Measurements from ENCODE around the gene CALN1. TPM values are rescaled to one million over a fixed set of nuclear protein-coding genes. Genes with fewer than 3 reads are reported as not detected.

The CALN1 gene
- total RNA-seq, 1 experiment from 2014 or later = not detected

DNA sequence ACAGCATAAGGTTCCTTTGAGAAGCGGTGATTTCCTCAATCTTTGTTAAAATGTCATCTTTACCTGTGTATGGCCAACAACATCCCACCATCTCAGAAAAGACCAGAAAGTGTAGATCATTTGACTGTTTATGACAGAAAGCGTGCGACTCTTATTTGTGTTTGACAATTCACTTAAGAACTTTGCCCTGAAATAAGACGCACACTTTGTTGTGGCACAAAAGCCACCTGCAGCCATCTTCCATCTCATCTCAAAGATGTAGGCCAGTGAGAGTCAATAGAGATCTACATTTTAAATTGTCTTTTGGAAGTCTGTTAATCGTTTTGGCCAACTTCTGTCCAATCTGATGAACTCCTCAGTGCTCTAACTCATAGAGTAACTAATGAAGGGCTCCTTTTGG is 114.0 kb downstream of the CALN1 start:
- in situ Hi-C loops (cut with HindIII; ENCODE audit: low pct_unique_long_range_greater_than_20kb, low sequenced_read_pairs) = no loop called here

DNA sequence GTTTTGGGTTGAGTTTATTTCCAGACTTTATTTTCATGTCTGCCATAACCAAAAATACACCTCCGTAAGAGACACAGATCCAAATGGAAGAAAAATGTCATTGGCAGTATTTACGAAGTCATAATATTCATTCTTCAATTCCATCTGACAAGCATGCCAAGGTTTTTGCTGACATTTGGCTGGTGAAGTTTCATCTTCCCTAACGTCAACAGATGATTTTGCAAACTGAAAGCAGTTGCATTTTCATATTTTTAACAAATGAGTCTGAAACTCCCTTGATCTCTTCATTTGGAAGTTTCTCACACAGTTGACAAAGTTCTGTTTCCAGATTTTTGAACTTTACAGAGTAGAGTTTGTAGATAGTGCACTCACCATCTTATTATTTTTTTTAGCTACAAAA is 114.5 kb downstream of the CALN1 start:
- in situ Hi-C loops (cut with HindIII; ENCODE audit: low pct_unique_long_range_greater_than_20kb, low sequenced_read_pairs) = no loop called here
- no peak for DNase-seq (ENCODE audit: low read depth, low spot score)

More for the DNA sequence above, 114.0 kb downstream of the CALN1 start:
- DNase-seq (ENCODE audit: low read depth, low spot score) = no peak

DNA sequence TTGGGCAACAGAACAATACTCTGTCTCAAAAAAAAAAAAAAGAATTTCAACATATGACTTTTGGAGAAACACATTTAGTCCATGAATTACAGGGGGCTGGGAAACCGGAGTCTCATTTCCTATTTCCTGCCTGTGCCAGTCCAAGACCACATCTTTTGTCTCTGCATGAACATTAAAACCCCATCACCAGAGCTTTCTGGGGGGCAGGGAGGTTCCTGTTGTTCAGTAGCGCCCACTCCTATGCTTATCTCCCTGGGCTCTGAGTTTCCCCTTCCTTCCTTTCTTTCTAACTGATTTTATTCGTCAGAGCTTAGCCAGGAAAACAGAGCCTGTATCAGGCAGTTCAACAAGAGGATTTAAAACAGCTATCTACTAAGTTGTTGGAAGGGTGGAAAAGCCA is 119.3 kb downstream of the CALN1 start:
- in situ Hi-C loops (cut with HindIII; ENCODE audit: low pct_unique_long_range_greater_than_20kb, low sequenced_read_pairs) = no loop called here
- no peak for DNase-seq (ENCODE audit: low read depth, low spot score)

DNA sequence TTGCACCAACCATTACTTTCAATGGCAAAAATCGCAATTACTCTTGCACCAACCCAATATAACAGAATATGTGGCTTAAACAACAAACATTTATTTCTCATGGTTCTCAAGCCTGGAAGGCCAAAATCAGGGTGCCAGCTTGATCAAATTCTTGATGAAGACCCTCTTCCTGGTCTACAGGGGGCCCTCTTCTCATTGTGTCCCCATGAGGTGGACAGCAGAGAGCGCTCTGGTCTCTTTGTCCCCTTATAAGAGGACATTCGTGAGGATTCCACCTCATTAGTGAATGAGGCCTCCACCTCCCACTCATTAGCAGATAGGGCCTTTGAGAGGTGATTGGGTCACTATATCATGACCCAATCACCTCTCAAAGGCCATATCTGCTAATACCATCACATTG is 120.0 kb downstream of the CALN1 start:
- in situ Hi-C loops (cut with HindIII; ENCODE audit: low pct_unique_long_range_greater_than_20kb, low sequenced_read_pairs) = no loop called here
- no peak for DNase-seq (ENCODE audit: low read depth, low spot score)

DNA sequence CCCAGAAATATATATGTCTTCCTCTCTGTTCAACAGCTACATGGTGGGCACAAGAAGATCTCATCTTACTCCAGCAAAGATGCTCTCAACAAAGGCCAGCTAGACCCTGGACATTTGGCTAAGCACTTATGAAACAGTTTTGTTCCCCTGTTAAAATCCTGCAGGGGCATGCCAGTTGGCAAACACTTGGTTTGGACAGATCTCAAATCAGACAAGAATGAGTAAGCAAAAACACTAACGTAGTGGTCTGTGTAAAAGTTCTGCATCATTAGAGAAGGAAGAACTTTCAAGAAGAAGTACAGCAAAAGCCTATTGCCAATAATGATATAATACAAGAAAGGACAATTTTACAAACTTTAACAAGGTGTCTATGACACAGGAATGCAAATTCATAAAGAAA is 125.6 kb downstream of the CALN1 start:
- DNase-seq (ENCODE audit: low read depth, low spot score) = no peak

DNA sequence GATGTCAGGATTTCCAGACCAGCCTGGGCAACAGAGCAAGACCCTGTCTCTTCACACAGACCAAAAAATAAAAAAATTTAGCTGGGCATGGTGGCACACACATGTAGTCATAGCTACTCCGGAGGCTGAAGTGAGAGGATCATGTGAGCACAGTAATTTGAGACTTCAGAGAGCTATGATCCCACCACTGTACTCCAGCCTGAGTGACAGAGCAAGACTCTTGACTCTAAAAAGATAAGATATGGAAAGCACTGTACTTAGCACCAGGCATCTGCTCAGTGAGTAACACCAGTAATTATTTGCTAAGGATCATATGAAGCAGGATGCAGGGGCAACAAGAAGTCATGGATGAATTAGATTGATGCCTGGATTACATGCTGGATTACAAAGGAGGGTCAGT is 128.8 kb downstream of the CALN1 start:
- in situ Hi-C loops (cut with HindIII; ENCODE audit: low pct_unique_long_range_greater_than_20kb, low sequenced_read_pairs) = no loop called here
- no peak for DNase-seq (ENCODE audit: low read depth, low spot score)

More for the DNA sequence above, 125.6 kb downstream of the CALN1 start:
- in situ Hi-C loops (cut with HindIII; ENCODE audit: low pct_unique_long_range_greater_than_20kb, low sequenced_read_pairs) = no loop called here

DNA sequence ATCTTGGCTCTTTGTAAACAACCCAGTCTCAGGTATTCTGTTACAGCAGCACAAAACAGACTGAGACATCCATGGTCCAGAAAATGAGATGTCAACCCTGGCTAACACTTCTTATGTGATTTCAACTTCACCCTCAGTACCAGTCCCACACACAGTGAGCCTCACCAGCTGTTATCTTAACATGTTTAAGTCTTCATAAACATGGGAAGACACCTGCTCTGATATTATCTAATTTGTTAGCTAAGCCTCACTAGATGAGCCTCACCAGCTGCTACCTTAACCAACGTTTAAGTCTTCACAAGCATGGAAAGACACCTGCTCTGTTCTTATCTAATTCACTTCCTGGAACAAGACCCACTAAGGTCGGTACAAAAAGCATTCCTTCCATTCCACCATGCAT is 130.8 kb downstream of the CALN1 start:
- in situ Hi-C loops (cut with HindIII; ENCODE audit: low pct_unique_long_range_greater_than_20kb, low sequenced_read_pairs) = no loop called here

DNA sequence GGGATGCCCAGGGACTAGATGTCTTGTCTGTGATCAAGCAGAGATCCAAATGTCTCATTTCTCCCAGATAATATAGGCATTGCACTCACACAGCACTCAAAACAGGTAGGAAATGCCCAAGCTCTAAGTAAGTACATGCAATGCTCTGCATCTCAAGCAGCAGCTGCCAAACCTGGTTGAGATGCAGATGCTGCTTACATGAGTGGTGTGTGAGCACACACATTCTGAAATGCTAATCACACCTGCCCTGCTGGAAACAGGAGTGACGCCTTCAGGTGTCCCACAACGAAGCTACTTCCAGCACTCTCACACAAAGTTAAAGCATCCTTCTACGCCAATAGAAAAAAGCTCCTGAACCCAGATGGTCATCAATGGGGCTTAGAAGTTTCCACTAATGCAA is 132.9 kb downstream of the CALN1 start:
- in situ Hi-C loops (cut with HindIII; ENCODE audit: low pct_unique_long_range_greater_than_20kb, low sequenced_read_pairs) = no loop called here

More for the DNA sequence above, 130.8 kb downstream of the CALN1 start:
- no peak for DNase-seq (ENCODE audit: low read depth, low spot score)

DNA sequence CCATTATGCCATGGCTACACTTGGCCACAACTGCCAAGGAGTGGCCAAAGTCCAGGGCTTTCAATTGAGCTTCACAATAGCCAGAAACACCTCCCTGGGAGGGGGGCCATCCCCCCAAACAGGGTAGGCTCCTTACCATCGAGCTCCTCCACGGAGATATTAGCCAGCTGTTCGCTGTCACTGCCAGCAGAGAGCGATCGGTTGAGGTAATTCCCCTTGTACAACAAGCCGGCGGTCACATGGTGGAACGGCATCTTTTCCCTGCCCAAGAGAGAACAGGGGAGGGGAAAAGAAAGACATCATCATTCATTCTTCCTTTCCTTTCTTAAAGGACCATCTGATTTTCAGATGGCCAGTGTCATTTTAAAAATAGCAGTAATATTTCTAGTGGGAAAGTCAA is 133.6 kb downstream of the CALN1 start:
- in situ Hi-C loops (cut with HindIII; ENCODE audit: low pct_unique_long_range_greater_than_20kb, low sequenced_read_pairs) = no loop called here
- peak; percentile 60 for DNase-seq (ENCODE audit: low read depth, low spot score)

More for the DNA sequence above, 132.9 kb downstream of the CALN1 start:
- DNase-seq (ENCODE audit: low read depth, low spot score) = no peak

DNA sequence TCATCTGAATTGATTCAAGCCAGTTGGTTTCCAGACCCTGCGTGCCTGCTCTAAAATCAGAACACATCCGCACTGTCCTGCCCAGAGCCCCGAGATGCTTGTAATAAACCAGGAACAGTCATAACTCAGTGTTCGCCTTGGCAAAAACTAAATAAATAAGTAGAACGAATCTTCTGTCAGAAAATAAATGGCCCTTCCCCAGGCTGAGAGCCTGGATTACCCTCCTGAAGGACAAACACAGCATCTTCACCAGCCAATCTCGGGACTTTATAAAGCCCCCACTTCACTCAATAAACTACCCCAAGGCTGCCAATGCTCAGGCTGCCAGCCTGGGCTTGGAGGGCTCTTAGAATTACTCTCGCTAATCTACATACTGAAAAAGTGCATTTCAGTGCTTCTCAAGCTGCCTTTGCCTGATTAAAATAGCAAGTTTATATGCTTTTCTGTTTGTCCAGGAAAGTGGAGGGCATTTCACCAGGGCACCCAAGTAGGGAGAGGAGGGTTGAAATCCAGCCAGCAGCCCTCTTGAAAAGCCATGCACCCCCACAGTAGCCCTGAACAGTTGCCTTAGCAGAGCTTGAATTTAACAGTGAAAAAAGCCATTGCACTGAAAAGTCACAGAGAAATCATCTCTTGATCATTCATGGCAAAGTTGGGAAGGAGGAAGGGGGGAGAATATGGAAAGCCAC is 136.6 kb downstream of the CALN1 start:
- no peak for DNase-seq (ENCODE audit: low read depth, low spot score)
- in situ Hi-C loops (cut with HindIII; ENCODE audit: low pct_unique_long_range_greater_than_20kb, low sequenced_read_pairs) = no loop called here

DNA sequence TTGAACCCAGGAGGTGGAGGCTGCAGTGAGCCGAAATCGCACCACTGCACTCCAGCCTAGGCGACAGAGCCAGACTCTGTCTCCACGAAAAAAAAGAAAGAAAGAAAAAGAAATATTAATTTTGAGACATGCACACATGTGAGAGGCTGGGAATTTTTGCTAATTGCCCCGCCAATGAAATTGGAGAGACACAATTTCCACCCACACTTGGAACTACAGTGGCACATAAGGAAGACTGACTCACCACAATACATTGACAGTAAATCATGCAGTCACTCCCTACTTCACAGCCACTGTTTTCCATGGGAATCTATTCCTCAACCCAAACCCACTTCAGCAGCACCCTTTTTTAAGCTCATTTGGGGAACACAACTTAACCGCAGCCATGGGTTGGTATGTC is 139.7 kb downstream of the CALN1 start:
- in situ Hi-C loops (cut with HindIII; ENCODE audit: low pct_unique_long_range_greater_than_20kb, low sequenced_read_pairs) = no loop called here
- DNase-seq (ENCODE audit: low read depth, low spot score) = no peak

DNA sequence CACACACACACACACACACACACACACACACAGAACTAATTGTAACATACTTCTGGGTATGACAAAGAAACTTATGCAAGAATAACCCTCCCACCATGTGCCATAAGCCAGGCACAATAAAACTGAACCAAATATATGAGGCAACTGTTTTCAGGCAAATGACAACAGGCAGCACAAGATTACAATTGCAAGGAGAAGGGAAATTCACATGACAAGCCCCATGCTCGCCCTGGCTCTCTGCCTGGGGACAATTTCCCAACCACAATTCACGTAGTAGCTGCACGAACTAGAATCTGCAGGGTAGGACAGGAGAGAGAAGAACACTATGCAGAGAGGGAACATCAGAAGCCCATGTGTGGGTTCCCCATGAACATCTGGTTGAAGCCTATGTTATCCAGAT is 143.3 kb downstream of the CALN1 start:
- DNase-seq (ENCODE audit: low read depth, low spot score) = peak; percentile 56

DNA sequence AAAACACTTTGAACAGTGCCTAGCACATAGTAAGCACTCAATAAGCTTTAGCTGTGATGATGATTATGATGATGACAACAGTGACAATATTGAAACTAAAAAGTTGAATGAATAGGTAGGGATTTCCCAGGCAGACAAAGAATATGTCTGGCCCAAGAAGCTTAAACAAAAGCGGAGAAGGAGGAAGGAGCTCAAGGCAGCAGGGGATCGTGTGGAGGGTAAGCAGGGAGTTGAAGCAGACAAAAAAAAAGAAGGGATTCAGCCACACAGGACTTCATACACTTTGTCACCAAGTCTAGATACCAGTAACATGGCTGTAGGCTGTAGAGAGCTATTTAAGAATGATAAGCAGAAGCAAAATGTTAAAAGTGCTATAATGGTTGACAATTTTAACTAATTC is 144.0 kb downstream of the CALN1 start:
- in situ Hi-C loops (cut with HindIII; ENCODE audit: low pct_unique_long_range_greater_than_20kb, low sequenced_read_pairs) = no loop called here
- DNase-seq (ENCODE audit: low read depth, low spot score) = no peak

More for the DNA sequence above, 143.3 kb downstream of the CALN1 start:
- in situ Hi-C loops (cut with HindIII; ENCODE audit: low pct_unique_long_range_greater_than_20kb, low sequenced_read_pairs) = no loop called here

DNA sequence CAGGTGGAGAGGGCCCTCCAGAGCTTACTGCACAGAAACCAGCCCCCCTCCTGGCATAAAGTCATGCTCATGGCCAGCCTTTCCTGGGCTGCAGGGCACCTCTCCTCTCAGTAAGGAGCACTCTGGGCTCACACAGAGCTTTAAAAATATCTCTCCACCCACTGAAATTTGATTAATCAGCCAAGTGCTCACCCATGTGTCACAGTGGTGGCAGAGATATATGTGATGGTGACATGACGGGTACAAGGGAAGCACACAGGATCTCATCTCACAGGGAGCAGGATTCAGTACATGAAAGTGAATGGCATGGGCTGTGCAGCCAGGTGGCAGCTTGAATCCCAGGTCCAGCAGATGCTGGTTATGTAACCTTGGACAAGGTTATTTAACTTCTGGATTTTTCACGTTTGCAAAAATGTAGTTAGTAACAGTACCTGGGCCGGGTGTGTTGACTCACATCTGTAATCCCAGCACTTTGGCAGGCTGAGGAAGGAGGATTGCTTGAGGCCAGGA is 144.8 kb downstream of the CALN1 start:
- in situ Hi-C loops (cut with HindIII; ENCODE audit: low pct_unique_long_range_greater_than_20kb, low sequenced_read_pairs) = no loop called here
- DNase-seq (ENCODE audit: low read depth, low spot score) = no peak

DNA sequence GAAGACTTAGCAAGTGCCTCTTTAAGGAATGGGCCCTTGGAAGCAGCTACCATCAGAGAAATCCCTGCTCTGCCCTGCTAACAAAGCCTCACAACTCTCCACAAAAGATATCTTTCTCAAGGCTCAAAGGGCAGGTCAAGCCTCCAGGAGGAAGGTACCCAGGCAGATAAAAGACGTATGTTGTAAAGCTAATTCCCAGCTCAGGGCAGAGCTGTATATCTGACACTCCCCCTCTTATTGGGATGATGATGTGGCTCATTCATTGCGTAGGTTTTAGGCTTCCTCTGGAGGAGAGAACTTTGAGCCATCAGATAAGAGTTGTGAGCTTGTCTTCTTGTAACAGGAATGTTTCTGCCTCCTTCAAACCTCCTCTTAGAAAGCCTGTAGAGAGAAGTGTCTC is 145.4 kb downstream of the CALN1 start:
- in situ Hi-C loops (cut with HindIII; ENCODE audit: low pct_unique_long_range_greater_than_20kb, low sequenced_read_pairs) = no loop called here
- DNase-seq (ENCODE audit: low read depth, low spot score) = no peak

DNA sequence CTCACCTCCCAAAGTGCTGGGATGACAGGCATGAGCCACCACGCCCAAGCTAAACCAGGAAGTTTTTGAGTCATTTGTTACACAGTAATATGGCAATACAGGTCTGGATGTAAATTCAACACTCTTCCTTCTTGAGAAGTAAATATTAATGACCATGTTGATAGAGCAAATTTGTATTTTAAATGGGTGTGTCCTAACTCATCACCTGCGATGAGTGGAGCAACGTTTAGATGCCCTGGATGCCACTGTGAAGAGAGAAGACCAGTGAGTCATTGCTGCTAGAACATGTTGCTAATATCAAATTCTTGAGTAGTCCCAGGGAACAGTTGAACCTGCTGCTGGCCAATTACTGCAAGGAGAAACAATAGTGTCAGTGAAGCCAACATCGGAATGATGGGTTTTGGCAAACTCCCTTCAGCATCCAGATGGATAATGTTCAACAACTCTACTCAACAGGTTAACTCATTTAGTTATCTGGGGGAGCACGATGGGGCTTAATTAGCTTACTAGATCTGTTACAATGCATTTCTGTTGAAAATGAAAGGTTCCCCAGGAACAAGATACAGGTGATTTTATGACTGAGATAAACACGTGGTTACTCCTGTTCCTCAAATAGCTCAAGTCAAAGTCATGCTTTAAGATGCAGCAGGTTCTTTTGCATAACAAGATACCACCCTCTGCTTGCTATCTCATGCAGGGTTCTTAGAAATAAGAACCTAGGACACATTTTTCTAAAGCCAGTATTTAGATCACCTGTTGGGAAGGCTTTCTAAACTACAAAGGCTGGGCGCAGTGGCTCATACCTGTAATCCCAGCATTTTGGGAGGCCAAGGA is 146.8 kb downstream of the CALN1 start:
- DNase-seq (ENCODE audit: low read depth, low spot score) = no peak
- in situ Hi-C loops (cut with HindIII; ENCODE audit: low pct_unique_long_range_greater_than_20kb, low sequenced_read_pairs) = no loop called here

DNA sequence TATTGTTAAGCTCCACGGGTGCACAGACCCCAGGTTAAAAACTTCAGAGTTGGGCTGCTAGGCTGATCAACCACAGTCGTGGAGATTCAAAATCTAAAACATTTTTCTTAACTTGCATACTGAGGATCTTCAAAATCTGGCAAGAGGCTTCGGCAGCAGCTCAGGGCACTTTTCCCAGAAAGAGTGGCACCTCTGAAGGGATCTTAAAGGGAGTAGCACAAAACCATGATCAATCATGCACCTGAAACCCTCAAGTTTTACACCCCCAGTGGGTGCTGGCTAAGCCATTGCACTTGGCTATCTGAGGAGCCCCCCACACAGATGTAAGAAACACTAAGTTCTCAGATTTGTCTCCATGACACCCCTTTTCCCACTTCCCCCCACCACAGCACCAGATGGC is 151.7 kb downstream of the CALN1 start:
- no peak for DNase-seq (ENCODE audit: low read depth, low spot score)
- in situ Hi-C loops (cut with HindIII; ENCODE audit: low pct_unique_long_range_greater_than_20kb, low sequenced_read_pairs) = no loop called here

DNA sequence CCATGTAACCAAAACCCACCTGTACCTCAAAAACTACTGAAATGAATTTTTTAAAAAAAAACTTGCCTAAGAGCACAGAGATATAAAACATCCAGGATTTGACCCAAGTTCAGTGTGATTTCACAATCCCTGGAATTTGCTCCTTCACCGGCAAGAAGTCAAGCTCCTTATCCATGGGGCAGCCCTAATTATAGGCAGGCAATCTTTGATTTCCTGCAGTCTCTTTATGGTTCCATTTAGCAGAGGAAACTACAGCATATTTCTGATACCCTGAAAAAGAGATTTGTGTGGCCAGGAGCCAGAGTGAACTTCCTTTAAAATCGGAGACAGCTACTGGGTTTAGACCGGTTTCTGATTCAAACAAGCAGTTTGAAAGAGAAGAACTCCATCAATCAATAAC is 154.1 kb downstream of the CALN1 start:
- in situ Hi-C loops (cut with HindIII; ENCODE audit: low pct_unique_long_range_greater_than_20kb, low sequenced_read_pairs) = no loop called here
- no peak for DNase-seq (ENCODE audit: low read depth, low spot score)

DNA sequence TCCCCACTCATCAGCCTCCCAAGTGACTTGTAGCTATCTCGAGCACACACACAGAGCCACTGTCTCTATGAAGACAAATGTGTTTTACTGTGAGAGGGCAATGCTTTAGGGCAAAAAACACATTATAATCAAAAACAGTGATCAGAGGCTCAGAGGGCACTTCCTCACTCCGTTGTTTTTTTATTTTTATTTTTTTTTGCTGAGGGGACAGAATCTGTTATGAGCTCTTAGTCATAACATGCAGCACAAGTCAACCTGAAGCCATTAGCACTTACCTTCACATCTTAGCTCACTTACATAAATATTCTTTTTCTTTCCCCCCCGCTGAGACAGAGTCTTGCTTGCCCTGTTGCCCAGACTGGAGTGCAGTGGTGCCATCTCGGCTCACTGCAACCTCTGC is 157.7 kb downstream of the CALN1 start:
- no peak for DNase-seq (ENCODE audit: low read depth, low spot score)
- in situ Hi-C loops (cut with HindIII; ENCODE audit: low pct_unique_long_range_greater_than_20kb, low sequenced_read_pairs) = no loop called here

Data from SK-MEL-5 (cell line).